Dedifferentiated amniotic fluid mesenchymal stem cell (primary cell): ENCODE measurements around the gene MBOAT7.

Experiments
- DNase-seq: peaks from one replicate; pipeline ENCODE4 v3.0.0-alpha.2; 2016; ENCODE audit errors: extremely low spot score

The MBOAT7 gene

DNA sequence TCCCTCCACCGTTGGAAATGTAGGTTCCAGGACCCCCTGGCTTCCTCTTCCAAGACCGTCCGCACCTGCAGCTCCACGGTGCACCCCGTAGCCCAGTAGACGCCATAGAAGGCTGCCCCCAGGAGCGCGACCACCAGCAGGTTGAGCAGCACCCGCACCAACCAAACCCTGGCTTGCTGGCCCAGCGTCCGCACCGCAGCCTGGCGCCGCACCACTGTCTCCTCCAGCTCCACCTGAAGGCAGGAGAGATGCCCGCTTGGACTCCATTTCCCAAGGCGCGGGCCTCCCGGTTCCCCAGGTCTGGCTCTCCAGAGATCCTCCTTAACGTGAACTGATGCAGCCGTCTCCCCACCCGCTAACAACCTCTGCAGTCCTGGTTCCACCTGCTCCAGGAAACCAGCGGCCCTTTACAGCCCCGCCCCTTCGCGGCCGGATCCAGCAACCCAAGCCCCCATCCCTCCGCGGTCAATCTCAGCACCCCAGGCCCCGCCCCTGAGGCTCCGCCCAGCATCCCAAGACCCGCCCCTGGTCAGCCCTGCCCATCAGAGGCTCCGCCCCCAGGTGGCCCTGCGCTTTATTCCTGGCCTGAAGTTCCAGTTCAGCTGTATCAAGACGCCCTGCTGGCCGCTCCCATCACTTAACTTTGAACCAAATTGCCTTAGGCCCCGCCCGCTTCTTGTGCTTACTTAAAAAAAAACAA lies 24.9 kb downstream of the MBOAT7 start:
- peak; percentile 22 for DNase-seq

- no peak for DNase-seq
Observed at GRCh38 chr19:54162884-54163283, 26.5 kb downstream of the MBOAT7 start.

- no peak for DNase-seq
Observed at GRCh38 chr19:54162241-54162805, 27.1 kb downstream of the MBOAT7 start.

DNA sequence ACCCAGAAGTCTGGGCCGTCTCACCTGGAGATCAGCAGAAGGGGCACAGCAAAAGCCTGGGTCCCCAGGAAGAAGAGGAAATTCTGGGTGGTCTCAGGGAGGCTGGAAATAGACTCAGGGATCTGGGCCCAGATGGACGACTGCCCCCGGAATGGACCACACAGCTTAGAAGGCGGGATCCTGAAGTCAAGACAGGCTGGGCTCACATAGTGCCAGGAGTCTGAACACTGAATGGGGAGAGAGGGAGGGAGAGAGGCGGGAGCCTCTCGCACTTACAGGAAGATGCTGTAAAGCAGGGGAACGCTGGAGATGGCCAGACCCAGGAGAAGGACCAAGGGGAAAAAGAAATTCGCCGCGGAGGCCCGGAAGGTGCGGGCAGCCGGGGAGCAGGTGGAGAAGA lies 28.5 kb downstream of the MBOAT7 start:
- DNase-seq, result no peak

- no peak for DNase-seq
Observed at GRCh38 chr19:54160182-54160811, 29.1 kb downstream of the MBOAT7 start.

DNA sequence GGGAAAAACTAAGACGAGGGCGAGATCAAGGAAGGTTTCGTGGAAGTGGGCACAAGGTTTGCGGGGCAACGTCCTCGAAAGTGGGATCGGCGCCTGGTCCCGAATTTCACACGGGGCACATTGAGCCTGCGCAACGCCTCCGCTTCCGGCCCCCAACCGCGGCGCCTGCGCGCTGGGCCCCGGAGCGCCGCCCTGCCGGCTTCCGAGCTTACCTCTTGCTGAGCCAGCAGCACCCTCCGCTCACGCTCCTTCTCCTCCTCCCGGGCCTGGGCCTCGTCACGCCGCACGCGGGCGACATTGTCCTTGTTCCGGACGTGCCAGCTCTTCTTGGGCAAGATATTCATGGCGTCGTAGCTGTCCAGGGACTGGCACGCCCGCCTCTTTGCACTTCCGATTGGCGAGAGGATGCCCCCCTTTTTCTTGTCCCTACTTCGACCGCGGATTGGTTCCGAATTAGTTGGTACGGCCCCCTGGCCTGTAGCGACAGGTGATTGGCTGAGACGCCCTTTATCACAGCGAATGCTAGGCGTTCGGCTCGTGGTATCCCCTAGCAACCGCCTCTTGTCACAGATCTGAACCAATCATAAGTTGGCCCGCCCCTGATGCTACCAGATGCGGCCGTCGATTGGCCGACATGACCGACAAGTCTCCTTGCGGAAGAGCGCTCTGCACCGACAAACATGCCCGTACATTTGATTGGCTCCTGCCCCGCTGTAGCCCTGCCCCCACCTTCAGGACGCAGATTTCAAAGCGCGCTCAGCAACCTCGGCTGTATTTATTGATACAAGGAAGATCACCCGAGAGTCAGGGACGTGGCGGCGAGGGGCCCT lies 29.8 kb downstream of the MBOAT7 start, which contains the start of gene LENG1:
Gene LENG1 (minus strand): TSS at position 370 of the 830 bp plus-strand sequence. CDS start 26 bp downstream, at position 344.
- peak; percentile 100 for DNase-seq

GRCh38 chr19:54158812-54159351 lies 30.5 kb downstream of the MBOAT7 start:
- no peak for DNase-seq

- DNase-seq, result no peak
Observed at GRCh38 chr19:54156953-54157352, 32.4 kb downstream of the MBOAT7 start.

DNA sequence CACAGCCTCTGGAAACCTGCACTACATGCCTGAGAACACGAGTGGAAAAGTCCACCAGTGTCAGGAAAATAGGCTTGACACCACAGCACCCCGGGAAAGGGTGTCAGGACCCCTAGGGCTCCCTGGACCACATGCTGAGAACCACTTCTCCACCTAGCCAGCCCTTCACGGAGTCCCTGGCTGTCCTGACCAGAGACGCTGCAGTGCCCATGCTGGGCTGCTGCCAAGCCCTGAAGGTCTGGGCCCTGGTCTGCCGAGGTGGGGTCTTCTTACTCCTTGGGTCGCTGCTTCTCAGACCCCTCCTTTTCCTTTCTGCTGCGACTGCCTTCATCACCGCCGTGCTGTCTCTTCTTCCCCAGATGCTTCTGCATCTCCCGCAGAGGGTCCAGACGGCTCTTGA lies 32.9 kb downstream of the MBOAT7 start:
- no peak for DNase-seq

GRCh38 chr19:54155694-54156093 lies 33.7 kb downstream of the MBOAT7 start:
- DNase-seq, result no peak

DNA sequence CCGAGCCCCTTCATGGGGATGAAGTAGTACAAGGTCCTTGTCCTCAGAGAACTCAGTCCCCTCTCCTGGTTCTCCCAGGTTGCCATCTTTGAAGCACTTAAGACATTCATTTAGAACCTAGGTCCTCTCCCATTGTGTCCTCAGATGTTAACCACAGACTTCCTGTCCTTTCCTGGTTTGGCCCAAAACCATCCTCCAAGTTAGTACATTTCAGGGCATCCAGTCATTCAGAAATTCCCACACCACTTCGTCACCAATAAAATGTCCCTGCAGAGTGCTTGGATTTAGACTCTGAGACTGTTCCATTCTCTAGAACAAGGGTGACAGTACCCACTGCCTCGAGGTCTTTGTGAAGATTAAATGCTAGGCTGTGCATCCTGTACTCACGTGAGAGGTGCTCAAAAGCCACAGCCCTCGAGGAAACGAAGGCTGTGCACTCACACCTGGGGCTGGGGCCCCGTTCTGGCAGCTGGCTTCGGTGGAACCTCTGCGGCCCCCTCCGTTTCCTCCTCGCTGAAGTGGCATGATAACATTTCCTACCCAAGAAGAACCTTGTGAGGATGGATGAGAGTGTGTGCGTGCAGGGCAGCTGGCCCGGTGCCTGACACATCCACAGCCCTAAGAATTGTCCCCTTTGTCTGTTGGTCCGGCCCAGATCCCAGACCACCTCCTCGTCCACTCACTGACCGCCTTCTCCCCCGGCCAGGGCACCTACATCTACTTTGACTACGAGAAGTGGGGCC lies 34.6 kb downstream of the MBOAT7 start:
- no peak for DNase-seq

DNA sequence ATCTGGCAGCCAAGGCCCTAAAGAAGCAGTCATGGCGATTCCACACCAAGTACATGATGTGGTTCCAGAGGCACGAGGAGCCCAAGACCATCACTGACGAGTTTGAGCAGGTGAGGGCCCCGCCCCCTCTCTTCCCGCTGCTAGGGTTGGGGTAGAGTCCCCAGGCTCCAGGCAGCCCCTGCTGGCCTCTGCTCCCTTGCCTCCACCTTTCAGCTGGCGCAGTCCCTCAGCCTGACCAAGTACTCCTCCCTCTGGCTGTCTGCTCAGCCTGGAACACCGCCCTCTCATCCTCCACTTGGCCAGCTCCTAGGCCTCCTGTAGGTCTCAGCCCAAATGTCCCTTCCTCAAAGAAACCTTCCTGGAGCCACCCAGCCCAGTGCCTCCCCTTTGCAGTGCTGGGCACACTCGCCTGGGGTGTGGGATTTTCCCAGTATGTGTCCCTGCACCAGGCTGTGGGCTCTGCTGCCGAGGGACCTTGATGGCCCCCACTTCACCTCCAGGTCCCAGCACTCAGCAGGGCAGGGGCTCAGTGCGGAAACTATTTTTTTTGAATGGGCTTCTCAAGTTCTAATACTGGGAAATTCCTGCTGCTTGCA lies 35.6 kb downstream of the MBOAT7 start:
- DNase-seq, result no peak

DNA sequence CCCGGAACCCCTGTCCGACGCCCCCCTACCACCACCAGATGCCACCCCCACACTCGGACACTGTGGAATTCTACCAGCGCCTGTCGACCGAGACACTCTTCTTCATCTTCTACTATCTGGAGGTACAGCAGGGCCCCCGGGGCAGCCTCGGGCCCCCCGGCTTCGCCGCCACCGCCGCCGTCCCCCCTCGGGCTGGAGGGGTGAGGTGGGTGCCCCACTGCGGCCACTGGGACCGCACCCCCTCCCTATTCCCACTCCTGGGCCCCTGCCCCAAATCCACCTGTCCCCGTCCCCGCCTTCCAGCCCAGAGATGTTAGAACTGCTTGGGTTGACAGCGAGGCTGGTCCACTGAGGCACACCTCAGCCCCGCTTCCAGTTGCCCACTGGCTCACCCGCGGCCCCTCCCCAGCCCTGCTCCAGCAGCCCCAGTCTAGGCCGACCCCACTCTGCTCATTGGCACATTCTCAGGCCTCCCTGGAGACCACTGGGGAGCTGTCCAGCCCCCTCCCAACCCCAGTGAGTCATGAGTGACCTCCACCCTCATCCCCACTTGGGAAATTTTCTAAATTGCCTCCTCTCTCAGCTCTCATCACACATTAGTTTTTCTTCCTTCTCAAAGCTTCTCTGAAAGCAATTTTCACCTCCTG lies 36.4 kb downstream of the MBOAT7 start:
- DNase-seq, result no peak

GRCh38 chr19:54152267-54152666 lies 37.1 kb downstream of the MBOAT7 start:
- DNase-seq, result no peak

GRCh38 chr19:54151362-54152035 lies 37.9 kb downstream of the MBOAT7 start:
- no peak for DNase-seq

- no peak for DNase-seq
Observed at GRCh38 chr19:54149021-54149812, 40.2 kb downstream of the MBOAT7 start.

DNA sequence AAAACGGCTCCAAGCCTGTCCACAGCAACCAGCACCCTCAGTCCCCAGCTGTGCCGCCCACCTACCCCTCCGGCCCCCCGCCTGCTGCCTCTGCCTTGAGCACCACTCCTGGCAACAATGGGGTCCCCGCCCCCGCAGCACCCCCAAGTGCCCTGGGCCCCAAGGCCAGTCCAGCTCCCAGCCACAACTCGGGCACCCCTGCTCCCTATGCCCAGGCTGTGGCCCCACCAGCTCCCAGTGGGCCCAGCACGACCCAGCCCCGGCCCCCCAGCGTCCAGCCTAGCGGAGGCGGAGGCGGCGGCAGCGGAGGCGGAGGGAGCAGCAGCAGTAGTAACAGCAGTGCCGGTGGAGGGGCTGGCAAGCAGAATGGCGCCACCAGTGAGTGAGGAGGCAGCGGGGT lies 41.2 kb downstream of the MBOAT7 start:
- no peak for DNase-seq

DNA sequence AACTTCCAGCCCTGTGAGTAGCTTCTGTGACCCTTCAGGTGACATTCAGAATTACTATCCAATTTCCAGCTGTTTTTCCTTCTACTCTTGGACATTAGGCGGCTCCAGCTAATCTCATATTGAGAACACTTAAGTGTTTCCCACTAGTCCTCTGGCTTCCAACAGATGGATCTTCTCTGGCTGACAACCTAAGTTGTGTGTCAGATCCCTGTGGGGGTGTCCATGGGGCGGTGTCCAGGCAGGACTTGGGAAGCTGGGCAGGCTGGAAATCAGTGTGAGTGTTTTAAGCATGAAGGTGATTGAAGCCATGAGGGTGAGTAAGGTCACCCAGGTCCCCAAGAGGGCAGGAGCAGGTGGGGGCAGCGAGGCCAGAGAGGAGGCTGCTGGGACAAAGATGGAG lies 41.7 kb downstream of the MBOAT7 start:
- DNase-seq, result no peak

GRCh38 chr19:54145541-54146158 lies 43.7 kb downstream of the MBOAT7 start:
- no peak for DNase-seq
